ENCODE data around the gene RETREG3.
"Not testable (repeated sequence)": the region's sequence is repeated elsewhere in the genome, so short reads cannot be mapped to it uniquely, and the experiment has no call there.

Gene RETREG3

GRCh38 chr17:42612013-42612412 is 2.8 kb upstream of the RETREG3 start:
- no peak for DNase-seq
- no peak overlapping the region for H3K27ac ChIP-seq (ENCODE audit: insufficient read depth, low read length, poor library complexity, severe bottlenecking)

GRCh38 chr17:42609814-42610801 is 934 bp upstream of the RETREG3 start:
- not testable (repeated sequence) for H3K9me3 ChIP-seq (ENCODE audit: control insufficient read depth, low read length); H3K27me3 ChIP-seq (replicated peaks; ENCODE audit: control insufficient read depth, insufficient read depth, low read length, poor library complexity, severe bottlenecking)
- H3K36me3 ChIP-seq (ENCODE audit: control insufficient read depth, insufficient read depth, low read length) = peaks cover 23% of the 10 kb centered on the region
- peak overlapping the region; percentile 77 for H3K4me3 ChIP-seq (ENCODE audit: insufficient read depth, low read depth, low read length, poor library complexity, severe bottlenecking)
- H3K27ac ChIP-seq (ENCODE audit: insufficient read depth, low read length, poor library complexity, severe bottlenecking) = peak overlapping the region; percentile 72
- DNase-seq = peak in 1 of 3 donors; percentile 0
- peaks cover 20% of the 10 kb centered on the region for H3K4me1 ChIP-seq (ENCODE audit: control insufficient read depth, insufficient read depth, low read length, poor library complexity, severe bottlenecking)

More at GRCh38 chr17:42612013-42612412, 2.8 kb upstream of the RETREG3 start:
- peaks cover 9% of the 10 kb centered on the region for H3K4me1 ChIP-seq (ENCODE audit: control insufficient read depth, insufficient read depth, low read length, poor library complexity, severe bottlenecking)
- no peak overlapping the region for H3K4me3 ChIP-seq (ENCODE audit: insufficient read depth, low read depth, low read length, poor library complexity, severe bottlenecking)
- H3K36me3 ChIP-seq (ENCODE audit: control insufficient read depth, insufficient read depth, low read length) = peaks cover 29% of the 10 kb centered on the region
- no peaks in the 10 kb centered on the region for H3K9me3 ChIP-seq (ENCODE audit: control insufficient read depth, low read length)
- no peaks in the 10 kb centered on the region for H3K27me3 ChIP-seq (replicated peaks; ENCODE audit: control insufficient read depth, insufficient read depth, low read length, poor library complexity, severe bottlenecking)

GRCh38 chr17:42608305-42609181 is 631 bp downstream of the RETREG3 start:
- Histone ChIP-seq H3K27me3 (replicated peaks; ENCODE audit: control insufficient read depth, insufficient read depth, low read length, poor library complexity, severe bottlenecking) (no peaks in the 10 kb centered on the region), H3K9me3 (ENCODE audit: control insufficient read depth, low read length) (no peaks in the 10 kb centered on the region), H3K4me1 (ENCODE audit: control insufficient read depth, insufficient read depth, low read length, poor library complexity, severe bottlenecking) (peaks cover 20% of the 10 kb centered on the region), H3K36me3 (ENCODE audit: control insufficient read depth, insufficient read depth, low read length) (peaks cover 9% of the 10 kb centered on the region), H3K27ac (ENCODE audit: insufficient read depth, low read length, poor library complexity, severe bottlenecking) (peak overlapping the region; percentile 96), H3K4me3 (ENCODE audit: insufficient read depth, low read depth, low read length, poor library complexity, severe bottlenecking) (peak overlapping the region; percentile 87)
- peak in 1 of 3 donors; percentile 3 for DNase-seq

- Histone ChIP-seq H3K36me3 (ENCODE audit: control insufficient read depth, insufficient read depth, low read length) (peaks cover 8% of the 10 kb centered on the region), H3K27ac (ENCODE audit: insufficient read depth, low read length, poor library complexity, severe bottlenecking) (peak overlapping the region; percentile 96), H3K27me3 (replicated peaks; ENCODE audit: control insufficient read depth, insufficient read depth, low read length, poor library complexity, severe bottlenecking) (no peaks in the 10 kb centered on the region), H3K4me1 (ENCODE audit: control insufficient read depth, insufficient read depth, low read length, poor library complexity, severe bottlenecking) (peaks cover 20% of the 10 kb centered on the region), H3K4me3 (ENCODE audit: insufficient read depth, low read depth, low read length, poor library complexity, severe bottlenecking) (peak overlapping the region; percentile 87), H3K9me3 (ENCODE audit: control insufficient read depth, low read length) (no peaks in the 10 kb centered on the region)
- DNase-seq = no peak
Observed at GRCh38 chr17:42607769-42608168, 1.4 kb downstream of the RETREG3 start.

- no peak for DNase-seq
- H3K36me3 ChIP-seq (ENCODE audit: control insufficient read depth, insufficient read depth, low read length) = peaks cover 9% of the 10 kb centered on the region
- H3K9me3 ChIP-seq (ENCODE audit: control insufficient read depth, low read length) = no peaks in the 10 kb centered on the region
- no peaks in the 10 kb centered on the region for H3K27me3 ChIP-seq (replicated peaks; ENCODE audit: control insufficient read depth, insufficient read depth, low read length, poor library complexity, severe bottlenecking)
- peaks cover 18% of the 10 kb centered on the region for H3K4me1 ChIP-seq (ENCODE audit: control insufficient read depth, insufficient read depth, low read length, poor library complexity, severe bottlenecking)
- H3K4me3 ChIP-seq (ENCODE audit: insufficient read depth, low read depth, low read length, poor library complexity, severe bottlenecking) = no peak overlapping the region
- no peak overlapping the region for H3K27ac ChIP-seq (ENCODE audit: insufficient read depth, low read length, poor library complexity, severe bottlenecking)
Observed at GRCh38 chr17:42603318-42603717, 5.9 kb downstream of the RETREG3 start.

- no peaks in the 10 kb centered on the region for H3K9me3 ChIP-seq (ENCODE audit: control insufficient read depth, low read length)
- no peak overlapping the region for H3K27ac ChIP-seq (ENCODE audit: insufficient read depth, low read length, poor library complexity, severe bottlenecking)
- H3K36me3 ChIP-seq (ENCODE audit: control insufficient read depth, insufficient read depth, low read length) = peaks cover 15% of the 10 kb centered on the region
- no peaks in the 10 kb centered on the region for H3K4me1 ChIP-seq (ENCODE audit: control insufficient read depth, insufficient read depth, low read length, poor library complexity, severe bottlenecking)
- DNase-seq = no peak
- H3K27me3 ChIP-seq (replicated peaks; ENCODE audit: control insufficient read depth, insufficient read depth, low read length, poor library complexity, severe bottlenecking) = no peaks in the 10 kb centered on the region
- no peak overlapping the region for H3K4me3 ChIP-seq (ENCODE audit: insufficient read depth, low read depth, low read length, poor library complexity, severe bottlenecking)
Observed at GRCh38 chr17:42598905-42599304, 10.3 kb downstream of the RETREG3 start.

GRCh38 chr17:42596386-42596785 is 12.8 kb downstream of the RETREG3 start:
- Histone ChIP-seq H3K36me3 (ENCODE audit: control insufficient read depth, insufficient read depth, low read length) (peaks cover 23% of the 10 kb centered on the region), H3K27ac (ENCODE audit: insufficient read depth, low read length, poor library complexity, severe bottlenecking) (no peak overlapping the region), H3K27me3 (replicated peaks; ENCODE audit: control insufficient read depth, insufficient read depth, low read length, poor library complexity, severe bottlenecking) (no peaks in the 10 kb centered on the region)

GRCh38 chr17:42591411-42591810 is 17.8 kb downstream of the RETREG3 start:
- no peaks in the 10 kb centered on the region for H3K9me3 ChIP-seq (ENCODE audit: control insufficient read depth, low read length)
- DNase-seq = no peak
- H3K4me3 ChIP-seq (ENCODE audit: insufficient read depth, low read depth, low read length, poor library complexity, severe bottlenecking) = no peak overlapping the region
- no peak overlapping the region for H3K27ac ChIP-seq (ENCODE audit: insufficient read depth, low read length, poor library complexity, severe bottlenecking)
- H3K27me3 ChIP-seq (replicated peaks; ENCODE audit: control insufficient read depth, insufficient read depth, low read length, poor library complexity, severe bottlenecking) = no peaks in the 10 kb centered on the region
- H3K36me3 ChIP-seq (ENCODE audit: control insufficient read depth, insufficient read depth, low read length) = peaks cover 58% of the 10 kb centered on the region
- no peaks in the 10 kb centered on the region for H3K4me1 ChIP-seq (ENCODE audit: control insufficient read depth, insufficient read depth, low read length, poor library complexity, severe bottlenecking)

More at GRCh38 chr17:42596386-42596785, 12.8 kb downstream of the RETREG3 start:
- H3K9me3 ChIP-seq (ENCODE audit: control insufficient read depth, low read length) = no peaks in the 10 kb centered on the region
- H3K4me3 ChIP-seq (ENCODE audit: insufficient read depth, low read depth, low read length, poor library complexity, severe bottlenecking) = no peak overlapping the region
- H3K4me1 ChIP-seq (ENCODE audit: control insufficient read depth, insufficient read depth, low read length, poor library complexity, severe bottlenecking) = no peaks in the 10 kb centered on the region
- DNase-seq = no peak

- no peak overlapping the region for H3K27ac ChIP-seq (ENCODE audit: insufficient read depth, low read length, poor library complexity, severe bottlenecking)
- H3K27me3 ChIP-seq (replicated peaks; ENCODE audit: control insufficient read depth, insufficient read depth, low read length, poor library complexity, severe bottlenecking) = no peaks in the 10 kb centered on the region
- peaks cover 62% of the 10 kb centered on the region for H3K36me3 ChIP-seq (ENCODE audit: control insufficient read depth, insufficient read depth, low read length)
- no peak overlapping the region for H3K4me3 ChIP-seq (ENCODE audit: insufficient read depth, low read depth, low read length, poor library complexity, severe bottlenecking)
- no peak for DNase-seq
- no peaks in the 10 kb centered on the region for H3K9me3 ChIP-seq (ENCODE audit: control insufficient read depth, low read length)
- no peaks in the 10 kb centered on the region for H3K4me1 ChIP-seq (ENCODE audit: control insufficient read depth, insufficient read depth, low read length, poor library complexity, severe bottlenecking)
Observed at GRCh38 chr17:42590886-42591285, 18.3 kb downstream of the RETREG3 start.

All from effector memory CD4-positive, alpha-beta T cell (primary cell).